Fibroblast of skin of back (primary cell): ENCODE results near the gene FPR2. TPM values are rescaled to one million over a fixed set of nuclear protein-coding genes. Genes with fewer than 3 reads are reported as not detected.
"Not testable (repeated sequence)": the region's sequence is repeated elsewhere in the genome, so short reads cannot be mapped to it uniquely, and the experiment has no call there.

ENCODE experiments used
- DNase-seq: peaks from one replicate; pipeline ENCODE4 v3.0.0-alpha.2; 2013
- polyA plus RNA-seq, 2 experiments: library from polyadenylated mRNA; unstranded; fragments of 120-200 nt; gene quantifications; one replicate each; pipeline ENCODE4 v1.2.1, GENCODE V29; 2013; ENCODE audit not compliant: insufficient read length in 2 of 2

FPR2 gene, protein sequence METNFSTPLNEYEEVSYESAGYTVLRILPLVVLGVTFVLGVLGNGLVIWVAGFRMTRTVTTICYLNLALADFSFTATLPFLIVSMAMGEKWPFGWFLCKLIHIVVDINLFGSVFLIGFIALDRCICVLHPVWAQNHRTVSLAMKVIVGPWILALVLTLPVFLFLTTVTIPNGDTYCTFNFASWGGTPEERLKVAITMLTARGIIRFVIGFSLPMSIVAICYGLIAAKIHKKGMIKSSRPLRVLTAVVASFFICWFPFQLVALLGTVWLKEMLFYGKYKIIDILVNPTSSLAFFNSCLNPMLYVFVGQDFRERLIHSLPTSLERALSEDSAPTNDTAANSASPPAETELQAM
- polyA plus RNA-seq (2013, experiment 1 of 2; ENCODE audit: insufficient read length): not detected
- not detected for polyA plus RNA-seq (2013, experiment 2 of 2; ENCODE audit: insufficient read length)

DNA sequence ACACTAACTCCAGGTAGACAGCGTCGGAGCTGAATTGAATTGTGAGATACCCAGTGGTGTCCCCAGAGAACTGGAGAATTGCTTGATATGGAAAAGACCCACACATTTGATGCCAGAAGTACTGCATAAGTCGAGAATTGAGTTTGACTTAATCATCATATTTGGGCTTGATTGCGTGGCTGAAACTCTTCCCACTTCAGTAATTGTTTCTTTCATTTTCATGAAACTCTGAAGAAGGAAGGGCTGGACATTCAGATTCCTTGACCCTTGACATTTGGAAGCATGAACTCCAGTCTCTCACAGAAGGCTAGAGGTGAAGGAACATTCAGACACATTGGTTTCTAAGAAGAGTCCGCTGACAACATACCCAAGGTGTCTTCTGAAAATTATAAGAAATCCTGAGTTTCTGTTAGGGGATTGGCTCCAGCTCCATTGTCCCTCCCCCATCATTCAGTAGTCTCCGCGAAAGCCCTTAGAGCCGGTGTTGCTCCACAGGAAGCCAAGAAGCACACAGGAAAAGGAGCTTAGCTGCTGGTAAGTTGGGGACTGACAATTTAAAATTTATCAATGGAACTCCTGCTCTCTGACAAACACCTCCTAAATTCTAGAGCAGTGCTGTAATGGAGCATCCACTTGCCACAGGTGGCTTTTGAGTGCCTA is at the start of gene FPR2:
TSS of gene FPR2 (plus strand) at position 484 of the 660 bp plus-strand sequence. CDS start 7,479 bp downstream, outside the sequence.
- no peak for DNase-seq

DNA sequence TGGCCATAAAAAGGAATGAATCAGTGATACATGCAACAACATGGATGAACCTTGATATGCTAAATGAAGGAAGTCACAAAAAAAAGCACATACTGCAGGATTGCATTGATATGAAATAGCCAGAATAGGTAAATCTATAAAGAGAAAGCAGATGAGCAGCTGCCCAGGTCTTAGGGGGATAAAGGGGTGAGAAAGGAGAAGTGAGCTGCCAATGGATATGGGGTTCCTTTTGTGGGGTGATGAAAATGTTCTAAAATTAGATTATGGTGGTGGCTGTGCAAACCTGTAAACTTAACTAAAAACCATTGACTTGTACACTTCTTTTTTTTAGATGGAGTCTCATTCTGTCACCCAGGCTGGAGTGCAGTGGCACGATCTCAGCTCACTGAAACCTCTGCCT is 49.3 kb upstream of the FPR2 start:
- DNase-seq: no peak

DNA sequence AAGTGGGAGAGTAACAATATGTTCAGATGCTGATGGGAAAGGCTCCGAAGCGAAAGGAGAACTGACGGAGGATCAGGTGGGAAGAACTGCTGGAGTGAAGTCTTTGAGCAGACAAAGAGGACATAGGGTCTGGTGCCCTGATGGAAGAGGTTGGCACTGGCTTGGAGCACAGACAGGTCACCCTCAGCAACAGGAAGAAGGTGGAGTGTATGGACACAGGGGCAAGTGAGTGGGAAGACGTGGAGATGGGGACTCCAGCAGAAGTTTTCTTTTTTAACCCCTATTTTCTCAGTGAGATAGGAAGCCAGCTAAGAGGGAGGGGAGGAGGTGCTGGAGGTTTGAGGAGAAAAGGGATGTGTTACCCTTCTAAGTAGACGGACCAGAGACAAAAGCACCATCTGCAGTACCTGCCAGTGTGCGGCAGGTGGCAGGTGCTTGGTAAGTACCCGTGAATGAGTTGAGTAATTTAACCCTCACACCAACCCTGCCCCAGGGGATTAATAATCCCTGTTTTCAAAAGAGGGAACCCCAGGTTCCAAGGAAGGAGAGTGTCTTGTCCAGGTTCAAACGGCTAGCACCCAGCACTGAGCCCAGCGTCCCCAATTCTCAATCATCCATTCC is 48.4 kb upstream of the FPR2 start:
- DNase-seq: no peak

DNA sequence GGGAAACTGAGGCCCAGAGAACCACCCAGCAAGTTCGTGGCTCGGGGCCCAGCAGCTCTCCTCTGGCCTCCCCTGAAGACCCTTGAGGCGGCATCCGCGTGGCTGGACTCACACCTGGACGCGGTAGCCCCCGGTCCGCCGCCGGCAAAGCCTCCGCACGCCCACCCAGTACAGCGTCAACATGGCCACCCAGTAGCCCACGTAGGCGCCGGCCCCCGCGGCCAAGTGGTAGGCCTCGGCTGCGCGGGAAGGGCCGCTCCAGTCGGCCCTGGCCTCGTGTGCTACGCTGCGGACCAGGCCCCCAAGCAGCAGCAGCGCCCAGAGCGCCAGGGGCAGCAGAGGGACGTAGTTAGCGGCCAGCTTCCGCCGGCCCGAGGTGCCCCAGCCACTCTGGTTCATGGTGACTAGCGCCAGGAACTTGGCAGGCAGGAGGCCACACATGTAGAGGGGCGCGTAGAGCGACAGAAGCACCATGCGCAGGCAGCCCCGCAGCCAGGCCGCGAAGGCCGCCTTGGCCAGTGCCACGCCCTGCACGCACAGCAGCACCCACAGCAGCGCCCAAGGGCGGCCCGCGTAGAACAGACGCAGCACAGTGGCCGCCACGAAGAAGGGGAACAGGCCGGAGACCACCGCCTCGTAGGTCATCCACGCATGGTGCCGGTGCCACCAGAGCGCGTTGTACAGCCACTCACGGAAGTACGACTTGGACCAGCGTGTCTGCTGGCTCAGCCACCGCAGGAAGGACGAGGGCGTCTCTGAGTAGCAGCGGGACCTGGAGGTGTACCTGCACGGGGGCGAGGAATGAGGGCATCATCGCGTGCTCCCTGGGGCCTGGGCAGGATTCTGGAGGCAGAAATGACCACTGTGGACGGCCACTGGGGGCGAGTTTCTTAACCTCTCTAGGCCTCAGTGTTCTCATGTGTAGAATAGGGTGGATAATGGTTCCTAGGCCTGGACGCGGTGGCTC is 47.4 kb upstream of the FPR2 start:
- DNase-seq: no peak

DNA sequence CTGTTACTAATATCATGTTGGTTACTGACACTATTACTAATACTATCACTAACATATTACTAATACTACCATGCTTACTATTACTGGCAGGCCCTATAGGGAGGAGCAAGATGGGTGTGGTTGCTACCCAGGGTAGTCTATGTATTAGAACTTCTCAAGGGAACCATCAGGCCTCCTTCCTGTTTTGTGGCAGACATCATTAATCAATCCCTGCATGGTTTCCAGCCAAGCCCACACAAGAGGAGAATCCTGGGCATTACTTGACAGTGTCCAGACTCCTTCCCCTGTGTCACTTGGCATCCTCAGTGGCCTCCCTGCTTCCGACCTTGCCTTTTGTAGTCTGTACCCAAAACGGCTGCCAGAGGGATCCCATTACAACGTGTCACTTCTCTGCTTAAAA is 46.1 kb upstream of the FPR2 start:
- no peak for DNase-seq

DNA sequence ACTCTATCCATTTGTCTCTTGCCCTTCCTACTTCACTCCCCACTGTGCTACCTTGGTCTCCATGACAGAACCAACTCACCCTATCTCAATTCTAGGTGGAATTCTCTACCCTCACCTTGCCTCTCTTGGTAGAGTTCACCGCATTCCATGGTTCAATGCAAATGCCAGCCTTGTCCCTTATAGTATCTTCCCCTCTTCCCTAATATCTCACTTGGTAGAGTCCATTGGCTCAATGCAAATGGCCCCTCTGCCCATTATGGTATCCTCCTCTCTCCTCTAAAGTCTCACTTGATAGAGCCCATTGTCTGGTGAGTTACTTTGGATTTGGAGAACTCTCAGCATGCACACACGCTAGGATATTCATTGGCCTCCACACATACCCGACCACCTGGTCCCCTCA is 45.1 kb upstream of the FPR2 start:
- DNase-seq: no peak

DNA sequence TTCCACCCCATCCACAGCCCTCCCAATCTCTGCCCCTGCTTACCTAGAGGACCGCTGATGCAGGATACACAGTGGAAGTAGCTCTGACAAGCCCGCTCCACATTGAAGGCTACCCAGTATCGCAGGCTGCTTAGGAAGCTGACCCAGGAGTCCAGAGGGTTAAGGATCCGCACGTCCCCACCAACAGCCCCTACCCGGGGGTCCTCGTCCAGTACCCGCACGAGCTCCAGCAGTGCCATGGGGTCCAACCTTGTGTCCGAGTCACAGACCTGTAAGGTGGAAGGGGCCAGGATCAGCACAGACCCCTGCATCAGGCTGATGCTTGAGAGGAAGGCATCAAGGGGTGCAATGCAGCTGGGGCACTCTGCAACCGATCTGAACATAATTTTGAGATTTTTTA is 44.1 kb upstream of the FPR2 start:
- DNase-seq: no peak

DNA sequence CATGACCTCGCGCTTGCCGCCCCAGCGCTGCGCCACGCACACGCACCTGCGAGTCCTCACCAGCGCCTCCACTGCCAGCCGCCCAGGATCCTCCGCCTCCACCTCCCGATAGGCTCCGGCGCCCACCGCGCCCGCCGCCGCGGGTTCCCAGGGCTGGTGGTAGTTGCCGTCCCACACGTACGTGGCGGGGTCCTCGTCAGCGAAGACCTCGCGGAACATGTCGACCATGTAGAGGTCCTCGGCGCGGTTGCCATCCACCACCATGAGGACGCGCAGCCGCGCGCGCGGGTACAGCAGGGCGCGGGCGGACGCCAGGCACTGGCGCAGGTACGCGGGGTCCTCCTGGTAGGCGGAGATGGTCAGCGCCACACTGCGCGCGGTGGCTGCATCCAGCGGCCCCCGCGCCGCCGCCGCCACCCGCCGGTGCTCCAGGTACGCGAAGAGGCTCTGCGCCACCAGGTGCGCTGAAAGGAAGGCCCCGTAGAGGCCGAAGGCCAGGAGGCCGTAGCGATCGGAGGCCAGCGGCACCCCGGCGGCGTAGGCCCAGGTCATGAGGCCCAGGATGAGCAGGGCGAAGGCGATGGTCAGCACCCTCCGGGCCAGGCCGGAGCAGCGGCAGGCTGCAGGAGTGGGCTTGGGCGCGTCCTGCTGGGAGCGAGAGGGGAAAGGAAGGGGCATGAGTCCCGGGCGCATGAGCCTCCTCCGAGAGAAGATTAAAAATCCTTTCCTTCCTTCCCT is 41.6 kb upstream of the FPR2 start:
- no peak for DNase-seq

DNA sequence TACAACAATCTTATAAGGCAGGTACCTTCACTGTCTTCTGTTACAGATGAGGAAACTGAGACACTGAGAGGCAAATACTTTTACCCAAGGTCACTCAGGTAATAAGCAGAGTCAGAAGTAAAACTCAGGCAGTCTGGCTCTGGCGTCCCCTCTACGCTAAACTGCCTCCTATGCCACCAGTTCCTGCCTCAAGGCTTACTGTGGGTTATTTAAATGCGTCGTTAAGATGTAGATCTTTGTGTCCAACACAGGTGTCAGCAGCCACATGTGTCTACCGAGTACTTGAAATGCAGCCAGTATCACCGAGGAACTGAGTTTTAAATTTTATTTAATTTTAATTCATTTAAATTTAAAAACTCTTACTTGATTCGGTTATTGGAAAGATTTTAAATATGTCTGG is 39.1 kb upstream of the FPR2 start:
- DNase-seq: no peak

DNA sequence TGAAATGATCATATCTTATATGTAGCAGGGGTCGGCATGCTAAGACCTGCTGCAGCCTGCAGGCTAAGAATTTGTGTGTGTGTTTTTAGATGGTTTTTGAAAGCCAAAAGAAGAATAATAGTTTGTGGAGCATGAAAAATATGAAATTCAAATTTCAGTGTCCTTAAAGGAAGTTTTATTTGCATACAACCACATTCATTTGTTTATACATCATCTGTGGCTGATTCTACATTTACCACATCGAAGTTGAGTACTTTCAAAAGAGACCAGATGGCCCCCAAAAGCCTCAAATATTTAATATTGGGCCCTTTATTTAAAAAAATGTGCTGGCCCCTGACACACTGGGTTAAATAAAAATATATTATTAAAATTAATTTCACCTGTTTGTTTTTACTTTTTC is 38.5 kb upstream of the FPR2 start:
- DNase-seq: no peak

DNA sequence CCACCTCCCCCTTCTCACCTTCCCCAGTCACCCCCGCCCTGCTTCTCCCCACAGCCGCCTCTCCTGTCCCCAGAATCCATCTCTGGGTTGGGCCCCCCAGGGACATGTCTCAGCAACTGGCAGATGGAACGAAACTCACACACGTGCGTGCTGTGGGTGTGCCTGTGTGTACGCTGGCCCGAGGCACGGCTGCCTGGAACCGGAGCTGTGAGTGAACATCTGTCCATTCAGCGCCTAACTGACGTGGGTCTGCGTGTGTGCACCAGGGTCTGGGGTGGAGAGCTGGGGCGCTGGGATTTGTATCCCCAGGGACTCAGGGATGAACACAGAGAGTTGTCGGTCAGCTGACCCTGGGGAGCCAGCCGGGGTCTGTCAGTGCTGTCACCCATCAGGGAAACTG is 36.4 kb upstream of the FPR2 start:
- no peak for DNase-seq

DNA sequence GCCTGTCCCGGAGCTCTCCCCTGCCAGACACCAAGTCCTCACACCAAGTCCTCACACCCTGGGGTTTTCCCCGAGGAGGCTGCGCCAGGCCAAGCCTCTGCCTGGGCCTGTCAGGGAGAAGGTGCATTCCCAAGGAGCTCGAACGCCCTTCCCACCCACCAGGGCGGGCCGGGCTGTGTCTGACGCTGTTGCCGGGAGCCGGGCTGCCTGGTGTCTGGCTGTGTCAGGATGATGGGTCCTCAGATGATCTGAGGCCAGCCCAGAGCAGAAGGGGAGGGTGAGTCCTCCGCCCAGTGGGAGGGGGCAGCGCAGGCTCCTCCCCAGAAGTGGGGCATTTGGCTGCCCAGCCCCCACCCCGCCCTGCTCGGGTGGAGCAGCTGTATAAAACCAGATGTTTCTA is 34.9 kb upstream of the FPR2 start:
- DNase-seq: peak; percentile 46

DNA sequence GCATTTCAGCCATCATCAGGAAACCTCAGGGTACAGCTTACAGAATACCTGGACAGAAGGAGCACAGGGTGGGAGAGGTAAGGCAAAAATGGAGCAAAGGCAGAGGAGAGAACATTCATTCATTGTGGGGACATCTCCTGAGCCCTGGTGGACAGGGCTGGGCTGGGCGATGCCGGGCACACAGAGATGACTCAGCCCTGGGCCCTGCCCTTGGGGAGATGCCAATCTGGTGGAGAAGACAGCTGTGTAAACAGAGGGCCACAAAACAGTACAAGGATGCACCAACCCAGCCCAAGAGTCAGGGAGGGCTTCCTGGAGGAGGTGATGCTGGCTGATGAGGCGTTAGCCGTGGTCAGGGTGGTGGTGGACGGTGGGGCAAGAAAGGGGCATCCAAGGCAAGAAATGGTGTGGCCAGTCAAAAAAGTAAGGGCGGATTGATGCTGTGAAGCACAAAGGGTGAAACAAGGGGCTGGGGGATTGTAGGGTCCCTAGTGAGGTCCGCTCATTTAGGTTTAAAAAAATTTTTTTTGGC is 33.6 kb upstream of the FPR2 start:
- DNase-seq: peak; percentile 46

DNA sequence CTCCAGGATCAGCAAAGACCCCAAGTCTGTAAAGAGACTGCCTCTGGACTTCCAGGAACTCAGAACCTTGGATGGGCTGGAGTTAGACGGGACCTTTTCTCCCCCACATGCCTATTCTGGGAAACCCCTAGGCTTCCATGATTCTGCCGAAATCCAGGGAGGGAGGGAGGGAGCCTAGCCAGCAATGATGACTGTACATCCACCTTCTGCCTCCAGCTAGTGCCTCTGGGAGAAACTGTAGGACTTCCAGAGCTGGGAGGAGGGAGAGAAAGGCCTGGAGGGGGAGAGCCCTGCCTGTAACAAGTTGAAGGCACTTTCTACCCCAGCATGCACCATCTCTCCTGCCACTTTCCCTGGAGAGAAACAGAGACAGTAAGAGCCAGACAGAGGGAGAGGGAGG is 31.2 kb upstream of the FPR2 start:
- no peak for DNase-seq

DNA sequence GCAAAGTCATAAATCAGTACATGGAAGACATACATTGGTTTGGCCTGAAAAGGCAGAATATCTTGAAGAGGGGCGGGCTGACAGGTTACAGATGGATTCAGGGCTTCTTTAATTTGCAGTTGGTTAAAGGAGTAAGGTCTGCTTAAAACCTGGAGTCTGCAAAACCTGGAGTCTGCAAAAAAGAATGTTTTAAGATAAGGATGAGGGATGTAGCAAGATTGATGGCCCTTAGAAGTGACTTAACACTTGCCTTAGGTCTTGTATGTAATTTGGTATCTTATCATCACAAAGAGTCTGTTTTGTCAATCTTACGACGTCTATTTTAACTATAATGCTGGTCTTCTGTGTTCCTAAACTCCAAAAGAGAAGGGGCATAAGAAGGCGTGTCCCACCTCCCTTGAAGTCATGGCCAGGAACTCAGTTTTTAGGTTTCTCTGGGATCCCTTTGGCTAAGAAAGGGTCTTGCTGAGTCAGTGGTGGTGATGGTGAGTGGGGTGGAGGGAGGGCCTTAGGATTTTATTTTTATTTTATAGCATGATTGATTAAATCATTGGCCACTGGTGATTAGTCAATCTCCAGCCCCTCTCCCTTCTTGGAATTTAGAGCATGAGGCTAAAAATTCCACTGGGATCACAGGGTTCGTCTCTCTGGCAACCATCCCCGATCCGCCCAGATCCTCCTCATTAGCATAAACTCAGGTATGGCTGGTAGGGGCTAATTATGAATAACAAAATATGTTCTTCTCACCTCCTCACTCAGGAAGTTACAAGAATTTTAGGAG is 27.0 kb upstream of the FPR2 start:
- DNase-seq: no peak

DNA sequence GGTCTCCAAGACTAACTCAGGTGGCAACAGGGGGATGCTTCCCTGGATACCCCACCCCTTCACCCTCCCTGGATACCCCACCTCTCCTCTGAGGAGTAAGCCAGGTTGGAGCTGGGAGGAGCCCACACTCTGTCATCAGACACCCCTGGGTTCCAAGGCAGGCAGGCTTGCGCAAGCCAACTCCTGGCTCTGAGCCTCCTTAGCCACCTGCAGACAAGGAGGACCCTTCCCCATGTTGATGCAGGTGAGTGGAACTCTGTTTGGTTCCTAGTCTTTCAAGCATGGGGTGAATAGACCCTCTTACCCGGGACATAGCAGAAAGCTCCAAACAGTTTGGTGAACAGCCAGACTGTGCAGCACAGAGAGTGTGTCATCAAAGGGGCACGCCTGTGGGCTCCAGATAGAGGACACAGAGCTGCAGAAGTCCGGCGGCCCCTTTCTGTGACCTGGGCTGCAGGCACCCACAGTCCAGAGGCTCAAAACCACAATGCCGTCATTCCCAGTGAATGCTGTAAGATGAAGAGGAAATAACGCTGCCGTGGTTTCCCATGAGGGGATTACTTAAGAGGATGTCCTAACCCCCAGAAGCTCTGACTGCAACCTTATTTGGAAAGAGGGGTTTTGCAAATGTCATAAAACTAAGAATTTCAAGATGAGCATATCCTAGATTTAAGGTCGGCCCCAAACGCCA is 25.1 kb upstream of the FPR2 start:
- DNase-seq: peak; percentile 33

DNA sequence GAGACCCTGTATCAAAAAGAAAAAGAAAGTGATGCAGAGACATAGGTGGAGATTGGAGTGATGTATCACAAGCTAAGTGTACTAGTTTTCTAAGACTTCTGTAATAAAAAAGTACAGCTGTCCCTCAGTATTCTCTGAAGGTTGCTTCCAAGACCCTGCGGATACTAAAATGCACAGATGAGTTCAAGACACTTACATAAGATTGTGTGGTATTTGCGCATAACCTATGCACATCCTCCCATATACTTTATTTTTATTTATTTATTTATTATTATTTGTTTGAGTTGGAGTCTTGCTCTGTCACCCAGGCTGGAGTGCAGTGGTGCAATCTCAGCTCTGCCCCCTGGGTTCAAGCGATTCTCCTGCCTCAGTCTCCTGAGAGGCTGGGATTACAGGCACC is 23.6 kb upstream of the FPR2 start:
- no peak for DNase-seq

DNA sequence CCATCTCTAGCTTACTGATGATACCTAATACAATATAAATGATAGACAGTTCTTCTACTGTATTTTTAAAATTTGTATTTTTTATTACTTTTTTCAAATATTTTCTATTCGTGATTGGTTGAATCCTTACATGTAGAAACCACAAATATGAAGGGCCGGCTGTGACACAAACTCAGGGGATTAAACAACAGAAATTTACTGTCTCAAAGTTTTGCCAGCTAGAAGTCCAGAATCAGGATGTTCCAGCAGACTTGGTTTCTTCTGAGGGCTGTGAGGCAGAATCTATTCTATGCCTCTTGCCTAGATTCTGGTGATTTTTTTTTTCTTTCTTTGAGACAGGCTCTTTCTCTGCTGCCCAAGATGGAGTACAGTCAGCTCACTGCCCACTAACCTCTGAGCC is 23.1 kb upstream of the FPR2 start:
- DNase-seq: no peak

DNA sequence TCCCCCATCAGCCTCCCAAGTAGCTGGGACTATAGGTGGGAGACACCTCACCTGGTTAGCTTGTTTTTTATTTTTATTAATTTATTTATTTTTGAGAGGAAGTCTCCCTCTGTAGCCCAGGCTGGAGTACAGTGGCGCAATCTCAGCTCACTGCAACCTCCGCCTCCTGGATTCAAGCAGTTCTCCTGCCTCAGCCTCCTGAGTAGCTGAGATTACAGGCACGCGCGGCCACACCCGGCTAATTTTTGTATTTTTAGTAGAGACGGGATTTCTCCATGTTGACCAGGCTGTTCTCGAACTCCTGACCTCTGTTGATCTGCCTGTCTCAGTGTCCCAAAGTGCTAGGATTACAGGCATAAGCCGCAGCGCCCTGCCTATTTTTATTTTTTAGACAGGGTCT is 22.5 kb upstream of the FPR2 start:
- DNase-seq: not testable (repeated sequence)
